Left hindlimb (tissue), 1 donor: ENCODE measurements around the gene DRD4.
"Not testable (repeated sequence)": the region's sequence is repeated elsewhere in the genome, so short reads cannot be mapped to it uniquely, and the experiment has no call there.

ENCODE experiments used
- DNase-seq: peaks from one replicate; pipeline ENCODE4 v3.0.0-alpha.2; 2018

DRD4 gene

GRCh38 chr11:645536-645935 is 8.5 kb downstream of the DRD4 start:
- no peak for DNase-seq

- DNase-seq: no peak
Measured at GRCh38 chr11:646214-646613, 9.1 kb downstream of the DRD4 start.

GRCh38 chr11:647672-648158 is 10.6 kb downstream of the DRD4 start:
- not testable (repeated sequence) for DNase-seq

GRCh38 chr11:650482-650881 is 13.4 kb downstream of the DRD4 start:
- no peak for DNase-seq

GRCh38 chr11:653136-653535 is 16.1 kb downstream of the DRD4 start:
- not testable (repeated sequence) for DNase-seq

- no peak for DNase-seq
Measured at GRCh38 chr11:653837-654236, 16.8 kb downstream of the DRD4 start.

GRCh38 chr11:654444-654843 is 17.4 kb downstream of the DRD4 start:
- DNase-seq: not testable (repeated sequence)

- DNase-seq: no peak
Measured at GRCh38 chr11:655036-655726, 18.1 kb downstream of the DRD4 start.

GRCh38 chr11:656426-656825 is 19.4 kb downstream of the DRD4 start:
- DNase-seq: no peak

- DNase-seq: no peak
Measured at GRCh38 chr11:656866-657265, 19.8 kb downstream of the DRD4 start.

GRCh38 chr11:657691-658126 is 20.6 kb downstream of the DRD4 start:
- DNase-seq: no peak

GRCh38 chr11:659532-660085 is 22.5 kb downstream of the DRD4 start:
- no peak for DNase-seq

- no peak for DNase-seq
Measured at GRCh38 chr11:660281-660680, 23.2 kb downstream of the DRD4 start.

- DNase-seq: no peak
Measured at GRCh38 chr11:660681-661444, 23.8 kb downstream of the DRD4 start.

GRCh38 chr11:662689-663274 is 25.7 kb downstream of the DRD4 start:
- peak; percentile 65 for DNase-seq

- no peak for DNase-seq
Measured at GRCh38 chr11:665062-665703, 28.1 kb downstream of the DRD4 start.

- no peak for DNase-seq
Measured at GRCh38 chr11:665704-666281, 28.7 kb downstream of the DRD4 start.

- no peak for DNase-seq
Measured at GRCh38 chr11:673866-674265, 36.8 kb downstream of the DRD4 start.

- no peak for DNase-seq
Measured at GRCh38 chr11:674406-674805, 37.3 kb downstream of the DRD4 start.

GRCh38 chr11:678297-678696 is 41.2 kb downstream of the DRD4 start:
- DNase-seq: no peak

- DNase-seq: no peak
Measured at GRCh38 chr11:679271-680207, 42.5 kb downstream of the DRD4 start.
